ENCODE data around the gene ZNRD2.

The ZNRD2 gene

DNA sequence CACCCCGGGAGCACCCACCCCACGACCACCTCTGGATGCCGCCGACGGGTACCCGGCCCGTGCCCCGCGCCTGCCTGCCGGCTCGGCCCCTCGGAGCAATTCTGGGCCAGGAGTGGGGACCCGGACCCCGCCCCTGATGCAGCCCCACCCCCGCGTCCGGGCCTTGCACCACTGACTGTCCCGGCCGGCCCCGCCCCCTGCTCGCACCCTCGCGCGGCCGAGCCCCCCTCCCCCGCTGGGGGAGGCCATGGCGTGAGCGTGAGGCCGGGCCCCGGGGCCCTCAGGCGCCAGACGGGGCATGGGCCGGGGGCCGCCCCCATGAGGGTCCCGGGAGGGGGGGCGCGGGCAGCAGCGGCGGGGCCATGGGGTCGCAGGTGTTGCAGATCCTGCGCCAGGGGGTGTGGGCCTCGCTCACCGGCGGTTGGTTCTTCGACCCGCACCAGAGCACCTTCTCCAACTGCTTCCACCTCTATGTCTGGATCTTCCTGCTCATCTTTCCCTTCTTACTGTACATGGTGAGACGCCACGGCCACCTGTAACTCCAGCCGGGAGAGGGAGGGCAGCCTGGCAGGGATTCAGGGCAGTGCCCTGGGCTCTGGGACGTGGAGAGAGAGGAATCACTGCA lies 45.8 kb downstream of the ZNRD2 start:
- TF ChIP-seq POLR2A (IDR thresholded peaks at IDR 0.05; ENCODE audit: low read depth, low read length): no peak
- FAIRE-seq: no peak

DNA sequence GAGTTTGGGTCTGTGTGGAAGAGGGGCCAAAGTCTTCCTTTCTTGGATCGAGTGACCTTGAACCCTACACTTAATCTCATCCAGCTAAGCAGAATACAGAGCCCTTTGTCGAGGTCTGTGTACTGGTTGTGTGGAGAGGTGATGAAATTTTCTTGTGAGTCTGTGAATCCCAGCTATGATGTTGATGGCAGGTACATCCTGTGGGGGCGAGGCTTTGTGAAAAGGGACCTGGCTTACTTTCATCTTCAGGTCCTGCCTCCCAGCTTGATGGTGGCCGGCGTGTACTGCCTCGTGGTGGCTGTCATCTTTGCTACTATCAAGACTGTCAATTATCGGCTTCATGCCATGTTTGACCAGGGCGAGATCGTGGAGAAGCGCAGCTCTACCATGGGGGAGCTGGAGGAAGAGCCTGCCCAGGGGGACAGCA lies 46.3 kb downstream of the ZNRD2 start:
- no peak for FAIRE-seq

More for the DNA sequence above, 45.8 kb downstream of the ZNRD2 start:
- DNase-seq (ENCODE audit: insufficient read length, low spot score): peak; percentile 65

DNA sequence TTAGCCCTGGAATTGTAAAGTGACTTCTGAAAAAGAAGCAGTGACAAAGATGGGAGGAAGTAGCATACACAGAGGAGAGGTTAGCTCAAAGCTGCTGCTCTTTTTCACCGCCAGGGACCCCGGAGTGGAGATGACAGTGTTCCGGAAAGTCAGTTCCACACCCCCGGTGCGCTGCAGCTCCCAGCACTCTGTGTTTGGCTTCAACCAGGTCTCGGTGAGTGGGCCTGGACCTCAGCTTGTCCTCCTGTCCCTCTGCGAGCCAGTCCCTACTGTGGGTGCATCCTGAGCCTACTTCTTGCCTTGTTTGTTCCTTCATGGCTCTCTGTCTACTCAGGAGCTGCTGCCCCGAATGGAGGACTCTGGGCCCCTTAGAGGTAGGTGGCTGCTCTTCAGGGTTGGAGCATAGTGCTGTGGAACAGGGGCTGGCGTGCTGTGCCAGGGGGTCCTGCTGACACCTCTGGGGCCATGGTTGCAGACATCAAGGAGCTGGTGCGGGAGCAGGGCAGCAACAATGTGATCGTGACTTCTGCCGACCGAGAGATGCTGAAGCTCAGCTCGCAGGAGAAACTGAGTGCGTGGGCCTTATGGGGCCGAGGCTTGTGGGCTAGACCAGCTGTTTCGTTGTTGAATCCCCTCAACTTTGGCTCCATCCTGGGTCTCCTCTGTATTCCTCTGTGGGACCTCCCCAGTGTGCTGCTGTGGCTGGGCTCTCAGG lies 47.0 kb downstream of the ZNRD2 start:
- FAIRE-seq: no peak
- TF ChIP-seq POLR2A (IDR thresholded peaks at IDR 0.05; ENCODE audit: low read depth, low read length): no peak
- no peak for DNase-seq (ENCODE audit: insufficient read length, low spot score)

More for the DNA sequence above, 46.3 kb downstream of the ZNRD2 start:
- no peak for TF ChIP-seq POLR2A (IDR thresholded peaks at IDR 0.05; ENCODE audit: low read depth, low read length)
- DNase-seq (ENCODE audit: insufficient read length, low spot score): no peak

DNA sequence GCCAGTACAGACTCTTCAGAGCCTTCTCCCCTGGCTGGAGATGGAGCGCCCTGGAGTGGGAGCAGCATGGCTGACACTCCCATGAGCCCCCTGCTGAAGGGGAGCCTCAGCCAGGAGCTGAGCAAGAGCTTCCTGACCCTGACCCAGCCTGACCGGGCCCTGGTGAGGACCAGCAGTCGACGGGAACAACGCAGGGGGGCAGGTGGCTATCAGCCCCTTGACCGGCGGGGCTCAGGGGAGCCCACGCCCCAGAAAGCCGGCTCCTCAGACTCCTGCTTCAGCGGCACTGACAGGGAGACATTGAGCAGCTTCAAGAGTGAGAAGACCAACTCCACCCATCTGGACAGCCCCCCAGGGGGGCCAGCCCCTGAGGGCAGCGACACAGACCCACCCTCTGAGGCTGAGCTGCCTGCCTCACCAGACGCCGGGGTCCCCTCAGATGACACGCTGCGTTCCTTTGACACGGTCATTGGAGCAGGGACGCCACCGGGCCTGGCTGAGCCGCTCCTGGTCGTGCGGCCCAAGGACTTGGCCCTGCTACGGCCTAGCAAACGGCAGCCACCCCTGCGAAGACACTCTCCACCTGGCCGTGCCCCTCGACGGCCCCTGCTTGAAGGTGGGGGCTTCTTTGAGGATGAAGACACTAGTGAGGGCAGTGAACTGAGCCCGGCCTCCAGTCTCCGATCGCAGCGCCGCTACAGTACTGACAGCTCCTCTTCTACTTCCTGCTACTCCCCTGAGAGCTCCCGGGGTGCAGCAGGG lies 47.9 kb downstream of the ZNRD2 start:
- DNase-seq (ENCODE audit: insufficient read length, low spot score) (no peak), FAIRE-seq (no peak)

GRCh38 chr11:65618763-65619162 lies 48.5 kb downstream of the ZNRD2 start:
- TF ChIP-seq POLR2A (IDR thresholded peaks at IDR 0.05; ENCODE audit: low read depth, low read length): no peak
- DNase-seq (ENCODE audit: insufficient read length, low spot score): no peak
- FAIRE-seq: no peak

More for the DNA sequence above, 47.9 kb downstream of the ZNRD2 start:
- TF ChIP-seq POLR2A (IDR thresholded peaks at IDR 0.05; ENCODE audit: low read depth, low read length): no peak; the same call in 1 of the 2 replicates

DNA sequence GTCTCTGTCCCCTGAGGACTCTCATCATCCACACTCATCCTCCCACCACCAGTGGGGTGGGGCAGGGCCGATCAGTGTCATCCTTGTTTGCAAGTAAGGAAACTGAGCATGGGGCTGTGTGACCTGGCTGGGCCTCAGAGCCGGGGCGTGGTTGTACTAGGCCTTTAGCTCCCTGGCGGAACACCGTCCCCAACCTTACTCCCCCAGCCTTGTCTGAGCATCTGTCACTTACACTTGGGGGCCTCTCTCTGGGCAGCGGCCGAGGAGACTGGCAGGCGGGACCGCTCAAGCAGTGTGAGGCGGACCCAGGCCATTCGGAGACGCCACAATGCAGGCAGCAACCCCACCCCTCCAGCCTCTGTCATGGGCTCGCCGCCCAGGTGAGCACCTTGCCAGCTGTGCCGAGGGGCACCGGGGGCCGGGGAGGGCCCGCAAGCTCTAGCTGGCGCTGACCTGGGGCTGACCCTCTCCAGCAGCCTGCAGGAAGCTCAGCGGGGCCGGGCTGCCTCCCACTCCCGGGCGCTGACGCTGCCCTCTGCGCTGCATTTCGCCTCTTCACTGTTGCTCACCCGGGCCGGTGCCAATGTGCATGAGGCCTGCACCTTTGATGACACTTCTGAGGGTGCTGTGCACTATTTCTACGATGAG lies 49.1 kb downstream of the ZNRD2 start:
- FAIRE-seq: no peak
- DNase-seq (ENCODE audit: insufficient read length, low spot score): no peak
- TF ChIP-seq POLR2A (IDR thresholded peaks at IDR 0.05; ENCODE audit: low read depth, low read length): no peak

DNA sequence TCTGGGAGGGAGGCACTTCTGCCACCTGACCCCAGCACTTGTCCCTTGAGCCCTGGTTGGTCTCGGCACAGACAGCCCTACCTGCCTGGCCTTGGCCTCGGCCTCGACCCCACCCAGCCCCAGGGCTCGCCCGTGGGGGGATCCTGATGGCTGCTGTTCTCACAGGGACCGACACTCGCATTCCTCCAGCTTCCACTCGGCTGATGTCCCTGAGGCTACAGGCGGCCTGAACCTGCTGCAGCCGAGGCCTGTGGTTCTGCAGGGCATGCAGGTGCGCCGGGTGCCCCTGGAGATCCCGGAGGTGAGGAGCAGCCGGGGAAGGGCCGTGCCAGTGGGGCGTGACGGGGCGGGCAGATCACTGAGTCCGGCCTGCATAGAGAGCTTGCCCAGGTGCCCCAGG lies 50.4 kb downstream of the ZNRD2 start:
- no peak for TF ChIP-seq POLR2A (IDR thresholded peaks at IDR 0.05; ENCODE audit: low read depth, low read length)
- no peak for FAIRE-seq
- DNase-seq (ENCODE audit: insufficient read length, low spot score): no peak

DNA sequence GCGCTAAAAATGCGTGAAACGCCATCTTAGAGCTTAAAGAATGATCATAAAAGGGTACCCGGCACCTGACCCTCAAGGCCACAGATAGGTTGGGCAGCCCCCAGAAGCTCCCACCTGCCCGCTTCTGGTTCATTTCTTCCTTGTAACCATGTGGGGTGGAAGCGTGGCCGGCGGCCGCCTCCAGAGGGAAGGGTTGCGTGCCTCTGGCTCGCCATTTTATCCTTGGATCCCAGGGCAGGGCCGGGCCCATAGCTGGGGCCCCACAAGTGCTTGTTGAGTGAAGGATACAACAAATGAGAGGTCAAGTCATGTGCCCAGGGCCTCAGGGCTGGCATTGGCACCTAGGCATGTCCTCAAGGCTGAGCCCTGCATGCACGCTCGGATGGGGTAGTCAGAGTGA lies 51.2 kb downstream of the ZNRD2 start:
- FAIRE-seq (no peak), DNase-seq (ENCODE audit: insufficient read length, low spot score) (no peak)
- no peak for TF ChIP-seq POLR2A (IDR thresholded peaks at IDR 0.05; ENCODE audit: low read depth, low read length)

Measured in H54 (cell line).